GM15510 (cell line): Measurements from ENCODE around the gene RGL3.

Source experiments
- POLR2A ChIP-seq: IDR thresholded peaks from 3 replicates; pipeline ENCODE4 v1.6.1; 2011; ENCODE audit warnings: borderline replicate concordance; ENCODE audit not compliant: insufficient read length; ENCODE audit errors: extremely low read depth

Gene RGL3

DNA sequence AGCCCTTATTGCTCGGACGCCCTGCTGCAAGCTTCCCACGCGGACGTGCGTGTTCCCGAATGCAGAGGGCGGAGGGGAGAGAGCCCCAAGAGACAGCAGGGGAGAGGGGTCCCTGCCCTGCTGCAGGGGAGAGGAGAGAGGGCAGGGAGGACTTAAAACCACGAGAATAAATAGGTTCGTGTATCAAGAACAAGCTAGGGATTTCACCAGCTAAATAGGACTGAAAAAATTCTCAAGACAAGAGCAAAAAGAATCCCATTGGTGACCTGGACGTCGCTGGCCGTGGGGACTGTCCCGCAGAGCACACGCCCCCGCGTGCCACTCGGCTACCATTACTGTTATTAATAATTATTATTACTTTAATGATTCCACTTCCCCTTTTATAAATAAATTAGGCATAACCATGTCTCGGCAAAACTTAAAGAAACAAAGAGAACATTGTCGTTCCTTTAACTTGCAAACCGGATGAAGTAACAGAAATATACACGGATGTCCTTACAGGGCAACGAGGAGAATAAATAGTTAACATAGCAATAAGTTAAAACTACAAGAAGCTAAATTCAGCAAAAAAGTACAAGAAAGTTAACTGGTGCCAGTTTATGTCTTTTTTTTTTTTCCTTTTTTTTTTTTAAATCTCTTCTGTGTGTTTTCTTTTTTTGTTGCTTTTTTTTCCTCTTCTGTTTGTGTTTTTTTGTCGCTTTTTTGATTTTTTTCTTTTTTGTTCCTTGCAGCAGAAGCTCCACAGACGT lies 32.9 kb upstream of the RGL3 start:
- no peak for TF ChIP-seq POLR2A

DNA sequence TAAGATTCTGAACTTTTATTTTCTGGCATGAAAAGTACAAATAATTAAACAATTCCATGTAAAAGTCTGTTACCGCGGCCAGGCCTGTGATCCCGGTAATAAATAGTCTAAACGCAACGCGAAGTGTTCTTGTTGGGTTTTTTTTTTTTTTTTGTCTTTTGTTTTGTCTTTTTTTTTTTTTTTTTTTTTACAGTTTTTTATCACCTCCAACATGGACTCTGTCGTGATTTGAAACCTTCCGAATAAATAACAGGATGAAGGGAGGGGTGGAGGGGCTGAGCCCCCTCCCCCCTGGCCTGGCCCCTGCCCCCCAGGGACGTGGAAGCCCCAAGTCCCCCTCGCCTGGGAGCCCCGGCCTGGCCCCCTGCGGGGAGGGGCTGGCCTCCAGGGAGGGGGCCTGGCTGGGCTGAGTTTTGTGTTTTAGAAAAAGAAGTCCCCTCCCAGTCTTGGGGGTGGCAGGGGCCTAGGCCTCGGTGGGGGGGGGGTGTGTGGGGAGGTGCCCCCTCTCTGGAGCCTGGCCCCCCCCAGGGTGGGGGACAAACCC lies 32.3 kb upstream of the RGL3 start:
- TF ChIP-seq POLR2A: no peak

- TF ChIP-seq POLR2A: no peak
These were observed 31.6 kb upstream of the RGL3 start for GRCh38 chr19:11450570-11451326.

GRCh38 chr19:11448923-11449554 lies 29.9 kb upstream of the RGL3 start:
- no peak for TF ChIP-seq POLR2A

- no peak for TF ChIP-seq POLR2A
These were observed 29.3 kb upstream of the RGL3 start for GRCh38 chr19:11448410-11448809.

- no peak for TF ChIP-seq POLR2A
These were observed 28.5 kb upstream of the RGL3 start for GRCh38 chr19:11447347-11448262.

DNA sequence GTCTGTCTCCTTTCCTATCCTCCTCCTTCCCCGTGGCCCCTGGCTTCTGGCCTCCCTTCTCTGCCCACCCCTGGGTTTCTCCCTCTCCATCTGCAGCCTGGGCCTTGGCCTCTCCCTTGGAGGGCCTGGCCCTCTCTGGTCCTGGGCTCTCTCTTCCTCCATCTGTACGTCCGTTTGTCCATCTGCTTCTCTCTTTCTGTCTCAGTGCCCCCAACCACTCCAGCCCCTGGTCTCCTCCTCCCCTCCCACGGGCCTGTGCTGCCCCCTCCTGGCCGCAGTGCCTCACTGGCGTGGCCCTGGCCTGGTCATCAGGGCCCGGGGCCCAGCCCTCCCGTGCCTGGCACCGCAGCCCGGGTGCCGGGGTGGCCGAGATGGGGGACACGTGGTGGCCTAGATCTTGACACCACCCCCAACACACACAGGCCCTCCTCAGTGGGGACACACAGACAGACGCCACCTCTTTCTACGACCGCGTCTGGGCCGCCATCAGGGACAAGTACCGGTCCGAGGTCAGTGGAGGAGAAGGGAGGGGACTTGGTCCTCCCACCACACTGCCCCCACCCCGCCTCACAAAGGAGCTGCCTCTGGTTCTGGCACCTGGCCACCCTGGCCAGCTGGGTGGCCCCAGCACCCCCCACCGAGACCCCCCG lies 27.7 kb upstream of the RGL3 start:
- TF ChIP-seq POLR2A: no peak

DNA sequence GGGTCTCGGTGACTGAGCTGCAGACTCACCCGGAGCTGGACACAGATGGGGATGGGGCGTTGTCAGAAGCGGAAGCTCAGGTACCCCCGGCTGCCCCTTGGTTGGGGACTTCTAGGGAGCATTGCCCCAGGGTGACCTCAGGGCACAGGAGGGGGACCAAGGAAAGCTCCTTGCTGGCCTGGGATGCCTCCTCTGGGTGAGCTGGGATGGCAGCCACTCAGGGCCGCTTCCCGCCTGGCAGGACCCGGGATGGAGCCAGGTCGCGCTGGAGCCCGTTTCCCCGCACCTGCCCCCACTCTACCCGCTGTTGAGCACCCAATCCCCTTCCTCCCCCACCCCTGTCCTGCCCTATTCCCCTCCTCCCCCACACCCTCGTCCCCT lies 27.1 kb upstream of the RGL3 start:
- TF ChIP-seq POLR2A: no peak

DNA sequence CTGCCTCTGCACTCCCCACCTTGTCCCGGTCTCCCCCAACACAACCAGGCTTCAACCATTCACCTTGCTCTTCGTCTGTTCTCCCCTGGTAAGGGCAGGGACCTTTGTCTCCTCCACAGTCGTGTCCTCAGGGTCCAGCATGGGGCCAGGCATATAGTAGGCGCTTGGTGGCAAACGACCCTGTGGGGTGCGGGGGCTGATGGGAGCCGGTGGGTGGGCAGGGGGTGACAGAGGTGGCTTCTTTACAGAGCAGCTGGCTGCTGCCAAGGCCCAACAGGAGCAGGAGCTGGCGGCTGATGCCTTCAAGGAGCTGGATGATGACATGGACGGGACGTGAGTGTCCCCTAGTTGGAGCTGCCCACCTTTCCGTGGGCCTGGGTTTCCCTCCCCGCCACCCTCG lies 26.0 kb upstream of the RGL3 start:
- no peak for TF ChIP-seq POLR2A

GRCh38 chr19:11444059-11444458 lies 24.9 kb upstream of the RGL3 start:
- TF ChIP-seq POLR2A: no peak

- no peak for TF ChIP-seq POLR2A
These were observed 18.8 kb upstream of the RGL3 start for GRCh38 chr19:11437955-11438354.

GRCh38 chr19:11435833-11436313 lies 16.8 kb upstream of the RGL3 start:
- TF ChIP-seq POLR2A: no peak

DNA sequence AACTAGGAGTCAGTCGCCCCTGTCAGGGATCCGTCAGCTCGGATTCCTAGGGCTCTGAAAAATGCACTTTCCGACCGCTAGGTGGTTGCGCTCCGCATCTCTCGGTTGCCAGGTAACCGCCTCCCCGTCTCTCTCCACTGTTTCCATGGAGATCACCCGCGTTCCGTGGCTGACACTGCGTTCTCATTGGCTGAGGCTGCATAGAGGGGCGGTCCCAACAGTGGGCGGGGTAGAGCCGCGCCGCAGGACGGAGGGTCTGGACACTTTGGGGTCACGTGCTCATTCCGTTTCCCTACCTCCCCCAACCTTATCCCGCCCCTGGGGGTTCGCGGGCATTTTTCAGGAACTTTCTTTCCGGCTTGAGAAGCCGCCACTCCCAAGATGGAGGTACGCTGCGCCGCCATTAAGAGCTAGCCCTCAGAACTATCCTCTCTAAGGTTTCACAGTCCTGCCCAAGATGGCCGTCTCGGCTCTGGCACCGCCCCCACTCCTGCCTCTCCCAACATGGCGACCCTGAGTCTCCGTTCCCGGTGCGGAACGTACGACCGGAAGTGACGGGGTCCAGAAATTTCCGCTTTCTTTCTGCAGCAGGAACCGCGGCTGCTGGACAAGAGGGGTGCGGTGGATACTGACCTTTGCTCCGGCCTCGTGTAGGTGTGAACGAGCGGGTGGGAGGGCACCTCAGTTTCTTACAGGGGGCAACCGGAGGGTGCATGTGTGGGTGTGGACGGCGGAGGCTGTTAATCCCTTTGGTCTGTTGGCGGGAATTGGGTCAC lies 16.1 kb upstream of the RGL3 start, which contains the start of the genes ODAD3 and PRKCSH:
Gene ODAD3, minus strand, starts transcription at position 65 of the 776 bp plus-strand sequence. CDS start 105 bp downstream, outside the sequence.
Gene PRKCSH, plus strand, starts transcription at position 579 of the 776 bp plus-strand sequence. CDS start 483 bp downstream, outside the sequence.
- TF ChIP-seq POLR2A: peak; percentile 86
